H1 (cell line): ENCODE results near the gene VPS35L. TPM values are rescaled to one million over a fixed set of nuclear protein-coding genes. Genes with fewer than 3 reads are reported as not detected.

Experiments
- CTCF ChIA-PET: fragments of 300-600 bp; sonication (Branson Sonifier 250); formaldehyde crosslinking; loops from one replicate; lab custom pipeline; 2021; ENCODE audit not compliant: partially characterized antibody; lab: Charles Lee
- POLR2A ChIA-PET: fragments of 300-600 bp; sonication (Branson Sonifier 250); formaldehyde crosslinking; loops from one replicate; lab custom pipeline; 2021; ENCODE audit warnings: inconsistent platforms; ENCODE audit not compliant: partially characterized antibody; lab: Charles Lee
- DNase-seq, 2 experiments: peaks; one replicate each; pipeline versions ENCODE4 v3.0.0 to v3.0.0-alpha.2; 2010 to 2022; ENCODE audit warnings: low spot score in 2 of 2, low read depth in 1 of 2, mixed read lengths in 1 of 2
- FAIRE-seq: peaks from 2 replicates; lab custom pipeline; 2011; peaks lifted over from hg19 to GRCh38; lab: Jason Lieb, UNC
- H2AFZ ChIP-seq: 2 replicates; pipeline ENCODE4 v1.8.1; 2012; ENCODE audit warnings: low read length, inconsistent platforms
- H2AK5ac ChIP-seq: 2 replicates; pipeline ENCODE4 v1.6.1; 2013; ENCODE audit warnings: low read depth, low read length
- H2BK120ac ChIP-seq: replicated peaks from 2 replicates; pipeline ENCODE3; 2013; ENCODE audit warnings: low read depth, low read length, inconsistent platforms
- H2BK12ac ChIP-seq: 2 replicates; pipeline ENCODE4 v1.6.1; 2013; ENCODE audit warnings: low read depth, low read length
- H2BK15ac ChIP-seq: 2 replicates; pipeline ENCODE4 v1.6.1; 2013; ENCODE audit warnings: low read length
- H2BK20ac ChIP-seq: 2 replicates; pipeline ENCODE4 v1.6.1; 2013; ENCODE audit warnings: low read length
- H2BK5ac ChIP-seq: 2 replicates; pipeline ENCODE4 v1.6.1; 2013; ENCODE audit warnings: low read depth, low read length
- H3K14ac ChIP-seq: 2 replicates; pipeline ENCODE4 v1.6.1; 2013; ENCODE audit warnings: inconsistent platforms; ENCODE audit not compliant: insufficient read length
- H3K18ac ChIP-seq: 2 replicates; pipeline ENCODE4 v1.6.1; 2013; ENCODE audit warnings: low read length; ENCODE audit errors: extremely low read depth
- H3K23ac ChIP-seq: 2 replicates; pipeline ENCODE4 v1.6.1; 2013; ENCODE audit warnings: inconsistent platforms; ENCODE audit not compliant: insufficient read length
- H3K23me2 ChIP-seq: 2 replicates; pipeline ENCODE4 v1.6.1; 2013; ENCODE audit warnings: low read depth, low read length
- H3K27ac ChIP-seq: 2 replicates; pipeline ENCODE4 v1.6.1; 2011; ENCODE audit warnings: low read depth, low read length, inconsistent platforms
- H3K27me3 ChIP-seq, 4 experiments: replicated peaks in 1 of 4; 1 replicate in 1 of 4; 2 replicates in 3 of 4; pipeline versions ENCODE4 v1.6.1 to v1.8.1; 2011 to 2013; ENCODE audit warnings: low read length in 3 of 4, mild to moderate bottlenecking in 3 of 4, inconsistent platforms in 2 of 4, mixed read lengths in 2 of 4, moderate library complexity in 1 of 4; ENCODE audit not compliant: control insufficient read depth in 3 of 4, insufficient read depth in 3 of 4; ENCODE audit errors: extremely low read depth in 1 of 4
- H3K36me3 ChIP-seq, 4 experiments: 2 replicates each; pipeline versions ENCODE4 v1.6.1 to v1.8.1; 2011 to 2013; ENCODE audit warnings: mild to moderate bottlenecking in 4 of 4, low read length in 3 of 4, moderate library complexity in 2 of 4, control low read depth in 1 of 4, inconsistent platforms in 1 of 4; ENCODE audit not compliant: insufficient read depth in 4 of 4, control insufficient read depth in 2 of 4
- H3K4ac ChIP-seq: replicated peaks from 2 replicates; pipeline ENCODE3; 2013; ENCODE audit warnings: low read length, low read depth, mixed read lengths, inconsistent platforms; ENCODE audit not compliant: insufficient read length
- H3K4me1 ChIP-seq, 4 experiments: replicated peaks in 1 of 4; 1 replicate in 1 of 4; 2 replicates in 3 of 4; pipeline versions ENCODE4 v1.6.1 to v1.8.1; 2011 to 2013; ENCODE audit warnings: low read length in 3 of 4, inconsistent platforms in 2 of 4, mixed read lengths in 1 of 4; ENCODE audit not compliant: insufficient read depth in 4 of 4, control insufficient read depth in 3 of 4
- H3K4me2 ChIP-seq, 2 experiments: 2 replicates each; pipeline versions ENCODE4 v1.6.1 to v1.8.1; 2011 to 2013; ENCODE audit warnings: low read depth in 2 of 2, low read length in 2 of 2, control low read depth in 1 of 2, inconsistent platforms in 1 of 2, mild to moderate bottlenecking in 1 of 2; ENCODE audit not compliant: insufficient read depth in 1 of 2
- H3K4me3 ChIP-seq, 4 experiments: fragments of 200-600, 300-600 bp in 1 of 4; sonication (generic), shearing (Covaris generic), sonication (Bioruptor Twin) in 1 of 4; 2 replicates each; pipeline versions ENCODE4 v1.5.1 to v1.8.1; 2011 to 2016; ENCODE audit warnings: low read length in 4 of 4, low read depth in 3 of 4, control low read depth in 2 of 4, inconsistent platforms in 2 of 4, mild to moderate bottlenecking in 2 of 4, mixed read lengths in 1 of 4, moderate library complexity in 1 of 4; ENCODE audit not compliant: insufficient read depth in 2 of 4; ENCODE audit errors: extremely low read depth in 1 of 4
- H3K56ac ChIP-seq: replicated peaks from 2 replicates; pipeline ENCODE3; 2013; ENCODE audit warnings: low read depth, mild to moderate bottlenecking, mixed read lengths, low read length, inconsistent platforms; ENCODE audit not compliant: insufficient read length
- H3K79me1 ChIP-seq: 2 replicates; pipeline ENCODE4 v1.6.1; 2013; ENCODE audit warnings: low read depth, low read length, control low read depth
- H3K79me2 ChIP-seq, 2 experiments: 2 replicates each; pipeline versions ENCODE4 v1.6.1 to v1.8.1; 2012 to 2013; ENCODE audit warnings: low read length in 2 of 2, mild to moderate bottlenecking in 2 of 2, inconsistent platforms in 1 of 2; ENCODE audit not compliant: insufficient read depth in 2 of 2, control insufficient read depth in 1 of 2
- H3K9ac ChIP-seq, 4 experiments: replicated peaks in 1 of 4; 1 replicate in 1 of 4; 2 replicates in 3 of 4; pipeline versions ENCODE4 v1.6.1 to v1.8.1; 2011 to 2013; ENCODE audit warnings: low read depth in 3 of 4, low read length in 3 of 4, control low read depth in 2 of 4, mild to moderate bottlenecking in 2 of 4, moderate library complexity in 2 of 4, inconsistent platforms in 1 of 4; ENCODE audit errors: extremely low read depth in 1 of 4
- H3K9me3 ChIP-seq, 2 experiments: 2 replicates each; pipeline versions ENCODE4 v1.6.1 to v1.8.1; 2012 to 2013; ENCODE audit warnings: mild to moderate bottlenecking in 2 of 2, moderate library complexity in 2 of 2, control low read depth in 1 of 2, inconsistent platforms in 1 of 2, low read depth in 1 of 2, low read length in 1 of 2, mixed read lengths in 1 of 2; ENCODE audit not compliant: insufficient read depth in 2 of 2
- H4K20me1 ChIP-seq, 2 experiments: replicated peaks in 1 of 2; 2 replicates each; pipeline versions ENCODE3 to v1.8.1; 2011 to 2013; ENCODE audit warnings: inconsistent platforms in 2 of 2, low read length in 2 of 2, mild to moderate bottlenecking in 1 of 2; ENCODE audit not compliant: insufficient read depth in 2 of 2, control insufficient read depth in 1 of 2
- H4K5ac ChIP-seq: 2 replicates; pipeline ENCODE4 v1.6.1; 2013; ENCODE audit warnings: low read length, low read depth, mixed read lengths, inconsistent platforms; ENCODE audit not compliant: insufficient read length
- H4K8ac ChIP-seq: 2 replicates; pipeline ENCODE4 v1.8.0; 2013; ENCODE audit warnings: mild to moderate bottlenecking, moderate library complexity, low read length, inconsistent platforms; ENCODE audit not compliant: insufficient read depth; ENCODE audit errors: extremely low read depth
- H4K91ac ChIP-seq: replicated peaks from 2 replicates; pipeline ENCODE3; 2013; ENCODE audit warnings: low read length, mixed read lengths, inconsistent platforms; ENCODE audit not compliant: insufficient read length
- ASH2L ChIP-seq: fragments of 200-600, 300-600 bp; sonication (generic); IDR thresholded peaks from one replicate; pipeline ENCODE4 v1.7.1; 2017; ENCODE audit warnings: low read length
- CBX5 ChIP-seq: fragments of 300-800, 300-1000 bp; sonication (generic); IDR thresholded peaks from 2 replicates; pipeline ENCODE4 v1.7.1; 2016; ENCODE audit warnings: antibody characterized with exemption, low read length, low read depth
- CHD1 ChIP-seq: IDR thresholded peaks from 2 replicates; pipeline ENCODE4 v1.6.1; 2012; ENCODE audit warnings: low read depth, low read length, improper control_type of control experiment
- E2F6 ChIP-seq: IDR thresholded peaks from 2 replicates; pipeline ENCODE4 v1.6.1; 2012; ENCODE audit warnings: inconsistent platforms
- EZH2 ChIP-seq: fragments of 200-600 bp; sonication (generic); IDR thresholded peaks from 2 replicates; pipeline ENCODE4 v1.7.1; 2012; ENCODE audit warnings: low read depth, mild to moderate bottlenecking, moderate library complexity, low read length, inconsistent platforms; ENCODE audit not compliant: severe bottlenecking
- GABPA ChIP-seq: IDR thresholded peaks from 2 replicates; pipeline ENCODE4 v1.6.1; 2011; ENCODE audit warnings: mild to moderate bottlenecking, low read length, moderate library complexity, borderline replicate concordance; ENCODE audit not compliant: insufficient read depth
- KDM4A ChIP-seq: IDR thresholded peaks from one replicate; pipeline ENCODE4 v1.7.1; 2012; ENCODE audit warnings: low read depth, mild to moderate bottlenecking, moderate library complexity, low read length, inconsistent platforms; ENCODE audit not compliant: severe bottlenecking
- NRF1 ChIP-seq: IDR thresholded peaks from 2 replicates; pipeline ENCODE4 v1.6.1; 2011; ENCODE audit warnings: mild to moderate bottlenecking, low read depth, low read length, improper control_type of control experiment
- RAD21 ChIP-seq, 2 experiments: IDR thresholded peaks in 1 of 2; conservative IDR thresholded peaks in 1 of 2; 2 replicates each; pipeline ENCODE4 v1.6.1; 2011; ENCODE audit warnings: low read depth in 2 of 2, low read length in 2 of 2, improper control_type of control experiment in 1 of 2, inconsistent platforms in 1 of 2, mild to moderate bottlenecking in 1 of 2, moderate library complexity in 1 of 2
- RFX5 ChIP-seq: IDR thresholded peaks from 2 replicates; pipeline ENCODE4 v1.6.1; 2011; ENCODE audit warnings: low read depth, low read length, improper control_type of control experiment, borderline replicate concordance
- SAP30 ChIP-seq: fragments of 300-600 bp; sonication (generic); IDR thresholded peaks from 2 replicates; pipeline ENCODE4 v1.7.1; 2012; ENCODE audit warnings: low read length, moderate library complexity, mild to moderate bottlenecking, inconsistent platforms; ENCODE audit not compliant: insufficient read depth, insufficient replicate concordance
- SIX5 ChIP-seq: IDR thresholded peaks from 2 replicates; pipeline ENCODE4 v1.6.1; 2011; ENCODE audit warnings: mild to moderate bottlenecking, low read depth, low read length
- TBP ChIP-seq: IDR thresholded peaks from 2 replicates; pipeline ENCODE4 v1.6.1; 2011; ENCODE audit warnings: low read depth, low read length, improper control_type of control experiment
- TCF12 ChIP-seq: IDR thresholded peaks from 2 replicates; pipeline ENCODE4 v1.6.1; 2011; ENCODE audit warnings: low read depth, mild to moderate bottlenecking, low read length
- WGBS, 2 experiments: shearing (Covaris generic) in 1 of 2; methylation state at CpG; one replicate each; pipeline versions ENCODE4 v1.1.6 to v1.1.7; 2013 to 2015; ENCODE audit warnings: low lambda C conversion rate in 2 of 2, mixed read lengths in 2 of 2, inconsistent platforms in 1 of 2, low coverage in 1 of 2, missing lambda C conversion rate in 1 of 2; ENCODE audit not compliant: insufficient replicate concordance in 2 of 2, insufficient coverage in 1 of 2, insufficient read length in 1 of 2; ENCODE audit errors: extremely low coverage in 1 of 2, missing lambda C conversion rate in 1 of 2; 5-methylcytosine and 5-hydroxymethylcytosine counted together
- polyA plus RNA-seq, 7 experiments: library from polyadenylated mRNA; depleted of rRNA in 3 of 7; stranded (reverse) in 5 of 7; unstranded in 2 of 7; fragments of >200 nt in 5 of 7; fragments of 200-250 nt in 2 of 7; gene quantifications; 1 replicate in 5 of 7; 2 replicates in 1 of 7; 4 replicates in 1 of 7; pipeline versions ENCODE4 v1.2.1 to v1.2.3, GENCODE V29; 2011 to 2013; ENCODE audit warnings: missing spikeins in 2 of 7, mixed read lengths in 2 of 7
- total RNA-seq: library from RNA; stranded (reverse); fragmentation: NEBNext Ultra II Directional; extraction: Animal tissue kit (Norgen Biotek cat#: 25700); gene quantifications from 2 replicates; pipeline ENCODE4 v1.2.1, GENCODE V29; 2021

The VPS35L gene
- total and polyA plus RNA-seq, 2 of the 8 experiments (the other 6 are each of a cell fraction or from before 2014, with no cell fraction given), result 31.5 to 57.1 TPM

GRCh38 chr16:19660432-19660831 is 104.9 kb downstream of the VPS35L start:
- H2BK15ac ChIP-seq, result no peak overlapping the region
- H3K4me3 ChIP-seq, result no peak overlapping the region
- no peaks in the 10 kb centered on the region for H3K79me2 ChIP-seq
- no peaks in the 10 kb centered on the region for H3K27me3 ChIP-seq
- FAIRE-seq (no peak), DNase-seq (no peak)
- H2BK12ac ChIP-seq, result no peak overlapping the region
- no peaks in the 10 kb centered on the region for H3K79me1 ChIP-seq
- peaks cover 0 to 18% (median 9%) of the 10 kb centered on the region in 4 experiments; a peak in 5 of 8 replicates for H3K36me3 ChIP-seq
- H3K18ac ChIP-seq, result no peak overlapping the region
- no peak overlapping the region for H3K4me2 ChIP-seq
- H3K14ac ChIP-seq, result no peak overlapping the region
- H3K23me2 ChIP-seq, result no peaks in the 10 kb centered on the region
- H2AFZ ChIP-seq, result no peak overlapping the region
- H2BK120ac ChIP-seq, result no peak overlapping the region
- H3K4ac ChIP-seq, result no peak overlapping the region
- no peak overlapping the region for H3K56ac ChIP-seq
- H3K23ac ChIP-seq, result no peak overlapping the region
- H3K9ac ChIP-seq, result no peak overlapping the region
- WGBS, 2 experiments, result 90% methylated on average over 1 of the region's 1 CpG; no CpG with 5 or more reads in 1 of the 2 experiments
- peaks cover 0 to 10% of the 10 kb centered on the region in 2 experiments; a peak in 2 of 4 replicates for H3K9me3 ChIP-seq
- H3K27ac ChIP-seq, result no peak overlapping the region
- no peaks in the 10 kb centered on the region for H3K4me1 ChIP-seq
- no peak overlapping the region for H2BK20ac ChIP-seq
- H4K5ac ChIP-seq, result no peak overlapping the region
- H4K8ac ChIP-seq, result no peak overlapping the region
- H4K20me1 ChIP-seq, result no peaks in the 10 kb centered on the region
- CTCF ChIA-PET, result no interaction called here
- no peak overlapping the region for H4K91ac ChIP-seq
- no peak overlapping the region for H2AK5ac ChIP-seq
- no peak overlapping the region for H2BK5ac ChIP-seq
- POLR2A ChIA-PET, result no interaction called here
- TF ChIP-seq SAP30, result no peak
- TF ChIP-seq KDM4A, result no peak
- no peak for TF ChIP-seq EZH2
- no peak for TF ChIP-seq E2F6
- TF ChIP-seq TBP, result no peak
- TF ChIP-seq RFX5, result no peak
- no peak for TF ChIP-seq ASH2L
- no peak for TF ChIP-seq CBX5
- TF ChIP-seq TCF12, result no peak
- no peak for TF ChIP-seq NRF1
- TF ChIP-seq GABPA, result no peak
- TF ChIP-seq CHD1, result no peak
- no peak for TF ChIP-seq SIX5
- no peak for TF ChIP-seq RAD21 (IDR thresholded peaks at IDR 0.05 in 1 of 2, conservative IDR thresholded peaks at IDR 0.05 in 1 of 2; ENCODE audit: low read depth in 2 of 2, low read length in 2 of 2)
